Stimulated activated CD4-positive, alpha-beta T cell treated with anti-CD3 and anti-CD28 coated beads, TNF-alpha, amount 100 ng/mL, for 24 hours (primary cell): ENCODE data around the gene CD44.

Experiments
- DNase-seq, 3 experiments: peaks; one replicate each; pipeline ENCODE4 v3.0.0-alpha.2; 2020; ENCODE audit warnings: low read depth in 3 of 3

The CD44 gene

GRCh38 chr11:35237860-35238715 lies 99.1 kb downstream of the CD44 start:
- DNase-seq, result peak; percentile 38 to 50 (median 40)

- no peak for DNase-seq
These were observed 99.9 kb downstream of the CD44 start for GRCh38 chr11:35238882-35239281.

- DNase-seq, result no peak
These were observed 100.6 kb downstream of the CD44 start for GRCh38 chr11:35239471-35240075.

- no peak for DNase-seq
These were observed 102.1 kb downstream of the CD44 start for GRCh38 chr11:35241083-35241482.

- DNase-seq, result no peak
These were observed 102.6 kb downstream of the CD44 start for GRCh38 chr11:35241531-35241930.

GRCh38 chr11:35242412-35243242 lies 103.7 kb downstream of the CD44 start:
- DNase-seq, result no peak

GRCh38 chr11:35243774-35244173 lies 104.8 kb downstream of the CD44 start:
- DNase-seq, result no peak

GRCh38 chr11:35245056-35245455 lies 106.1 kb downstream of the CD44 start:
- DNase-seq, result no peak

GRCh38 chr11:35245786-35246185 lies 106.8 kb downstream of the CD44 start:
- no peak for DNase-seq

GRCh38 chr11:35246745-35247144 lies 107.8 kb downstream of the CD44 start:
- no peak for DNase-seq

GRCh38 chr11:35247428-35247827 lies 108.5 kb downstream of the CD44 start:
- DNase-seq, result peak in 1 of 3 experiments; percentile 23

- no peak for DNase-seq
These were observed 108.9 kb downstream of the CD44 start for GRCh38 chr11:35247863-35248262.

GRCh38 chr11:35248558-35249323 lies 109.8 kb downstream of the CD44 start:
- DNase-seq, result no peak

GRCh38 chr11:35250192-35250591 lies 111.2 kb downstream of the CD44 start:
- DNase-seq, result no peak

GRCh38 chr11:35250621-35251020 lies 111.7 kb downstream of the CD44 start:
- DNase-seq, result no peak

- no peak for DNase-seq
These were observed 114.3 kb downstream of the CD44 start for GRCh38 chr11:35253237-35253636.

- no peak for DNase-seq
These were observed 116.5 kb downstream of the CD44 start for GRCh38 chr11:35255514-35255913.

GRCh38 chr11:35256296-35256695 lies 117.3 kb downstream of the CD44 start:
- no peak for DNase-seq

GRCh38 chr11:35257281-35257680 lies 118.3 kb downstream of the CD44 start:
- DNase-seq, result no peak

GRCh38 chr11:35259529-35259928 lies 120.6 kb downstream of the CD44 start:
- DNase-seq, result no peak

- DNase-seq, result no peak
These were observed 121.5 kb downstream of the CD44 start for GRCh38 chr11:35260342-35260985.
